GM21619 (cell line): Measurements from ENCODE around the gene LYPD3.
"Not testable (repeated sequence)": the region's sequence is repeated elsewhere in the genome, so short reads cannot be mapped to it uniquely, and the experiment has no call there.

Source experiments
- ATAC-seq: cut with Tn5 transposase; IDR thresholded peaks from one replicate; pipeline ENCODE4 v1.9.1; 2021; ENCODE audit not compliant: unreplicated experiment

Gene LYPD3

GRCh38 chr19:43465468-43466120, at the start of gene LYPD3:
TSS of gene LYPD3 (minus strand) at chr19:43465608. CDS start at chr19:43465571, 37 bp downstream.
- ATAC-seq: no peak

GRCh38 chr19:43512399-43512798, 47.0 kb upstream of the LYPD3 start:
- ATAC-seq: not testable (repeated sequence)

GRCh38 chr19:43511324-43511723, 45.9 kb upstream of the LYPD3 start:
- no peak for ATAC-seq

- ATAC-seq: no peak
Observed at GRCh38 chr19:43510713-43511112, 45.3 kb upstream of the LYPD3 start.

GRCh38 chr19:43507880-43508279, 42.5 kb upstream of the LYPD3 start:
- ATAC-seq: no peak

- ATAC-seq: no peak
Observed at GRCh38 chr19:43506629-43507028, 41.2 kb upstream of the LYPD3 start.

GRCh38 chr19:43505941-43506340, 40.5 kb upstream of the LYPD3 start:
- no peak for ATAC-seq

GRCh38 chr19:43505186-43505456, 39.7 kb upstream of the LYPD3 start:
- ATAC-seq: no peak

- ATAC-seq: peak; percentile 14
Observed at GRCh38 chr19:43504426-43505185, 39.2 kb upstream of the LYPD3 start, which contains the start of gene PHLDB3. TSS of gene PHLDB3 (minus strand) at chr19:43504746. CDS start at chr19:43504118, 628 bp downstream.

GRCh38 chr19:43503501-43504425, 38.4 kb upstream of the LYPD3 start:
- peak; percentile 93 for ATAC-seq

GRCh38 chr19:43502419-43502976, 37.1 kb upstream of the LYPD3 start:
- no peak for ATAC-seq

- no peak for ATAC-seq
Observed at GRCh38 chr19:43501661-43502418, 36.4 kb upstream of the LYPD3 start.

GRCh38 chr19:43499042-43499441, 33.6 kb upstream of the LYPD3 start:
- ATAC-seq: no peak

- ATAC-seq: no peak
Observed at GRCh38 chr19:43498233-43498842, 32.9 kb upstream of the LYPD3 start.

GRCh38 chr19:43496960-43497359, 31.6 kb upstream of the LYPD3 start:
- ATAC-seq: no peak

- ATAC-seq: no peak
Observed at GRCh38 chr19:43495082-43495481, 29.7 kb upstream of the LYPD3 start.

GRCh38 chr19:43490759-43491158, 25.4 kb upstream of the LYPD3 start:
- ATAC-seq: no peak

- ATAC-seq: no peak
Observed at GRCh38 chr19:43489979-43490599, 24.7 kb upstream of the LYPD3 start.

- ATAC-seq: no peak
Observed at GRCh38 chr19:43489310-43489709, 23.9 kb upstream of the LYPD3 start.

GRCh38 chr19:43488179-43488578, 22.8 kb upstream of the LYPD3 start:
- ATAC-seq: no peak
